ENCODE measurements around the gene EFHC1. TPM values are rescaled to one million over a fixed set of nuclear protein-coding genes. Genes with fewer than 3 reads are reported as not detected.

The EFHC1 gene
- total RNA-seq, 1 experiment from 2014 or later: 24.6 TPM

- H3K9me3 ChIP-seq (ENCODE audit: control insufficient read depth, insufficient read depth, low read depth, low read length): no peaks in the 10 kb centered on the region
- POLR2A ChIA-PET: interaction anchor here (0.5 kb wide), 1 partner anchor 79 kb away, joined by 5 read pairs; no protein-coding TSS in a partner anchor
- H3K4me1 ChIP-seq (ENCODE audit: control insufficient read depth, insufficient read depth, low read length): peaks cover 14% of the 10 kb centered on the region
- H3K36me3 ChIP-seq (ENCODE audit: control insufficient read depth, insufficient read depth, low read length): no peaks in the 10 kb centered on the region
- CTCF ChIA-PET: interaction anchor here (1.5 kb wide), 1 partner anchor 92 kb away, joined by 18 read pairs; no protein-coding TSS in a partner anchor
- no peaks in the 10 kb centered on the region for H3K27me3 ChIP-seq (ENCODE audit: control insufficient read depth, insufficient read depth, low read length)
- H3K27ac ChIP-seq (ENCODE audit: low read length): peak overlapping the region; percentile 26; the same call in 1 of the 2 replicates
- intact Hi-C loops (cut with micrococcal nuclease; ENCODE audit: unreplicated experiment) (loop anchor here (5.0 kb wide), 1 partner anchor 82 kb away; no protein-coding TSS in a partner anchor), in situ Hi-C loops (cut with HindIII; ENCODE audit: low pct_unique_long_range_greater_than_20kb, low sequenced_read_pairs) (no loop called here)
- TF ChIP-seq POLR2AphosphoS5 (IDR thresholded peaks at IDR 0.05; ENCODE audit: low read depth, low read length): no peak
- no peak for TF ChIP-seq SIN3A (IDR thresholded peaks at IDR 0.05; ENCODE audit: borderline replicate concordance, insufficient read depth, low read depth, low read length)
- no peak for TF ChIP-seq TCF7L2 (IDR thresholded peaks at IDR 0.05; ENCODE audit: low read depth, low read length)
- TF ChIP-seq, protein P1, sequence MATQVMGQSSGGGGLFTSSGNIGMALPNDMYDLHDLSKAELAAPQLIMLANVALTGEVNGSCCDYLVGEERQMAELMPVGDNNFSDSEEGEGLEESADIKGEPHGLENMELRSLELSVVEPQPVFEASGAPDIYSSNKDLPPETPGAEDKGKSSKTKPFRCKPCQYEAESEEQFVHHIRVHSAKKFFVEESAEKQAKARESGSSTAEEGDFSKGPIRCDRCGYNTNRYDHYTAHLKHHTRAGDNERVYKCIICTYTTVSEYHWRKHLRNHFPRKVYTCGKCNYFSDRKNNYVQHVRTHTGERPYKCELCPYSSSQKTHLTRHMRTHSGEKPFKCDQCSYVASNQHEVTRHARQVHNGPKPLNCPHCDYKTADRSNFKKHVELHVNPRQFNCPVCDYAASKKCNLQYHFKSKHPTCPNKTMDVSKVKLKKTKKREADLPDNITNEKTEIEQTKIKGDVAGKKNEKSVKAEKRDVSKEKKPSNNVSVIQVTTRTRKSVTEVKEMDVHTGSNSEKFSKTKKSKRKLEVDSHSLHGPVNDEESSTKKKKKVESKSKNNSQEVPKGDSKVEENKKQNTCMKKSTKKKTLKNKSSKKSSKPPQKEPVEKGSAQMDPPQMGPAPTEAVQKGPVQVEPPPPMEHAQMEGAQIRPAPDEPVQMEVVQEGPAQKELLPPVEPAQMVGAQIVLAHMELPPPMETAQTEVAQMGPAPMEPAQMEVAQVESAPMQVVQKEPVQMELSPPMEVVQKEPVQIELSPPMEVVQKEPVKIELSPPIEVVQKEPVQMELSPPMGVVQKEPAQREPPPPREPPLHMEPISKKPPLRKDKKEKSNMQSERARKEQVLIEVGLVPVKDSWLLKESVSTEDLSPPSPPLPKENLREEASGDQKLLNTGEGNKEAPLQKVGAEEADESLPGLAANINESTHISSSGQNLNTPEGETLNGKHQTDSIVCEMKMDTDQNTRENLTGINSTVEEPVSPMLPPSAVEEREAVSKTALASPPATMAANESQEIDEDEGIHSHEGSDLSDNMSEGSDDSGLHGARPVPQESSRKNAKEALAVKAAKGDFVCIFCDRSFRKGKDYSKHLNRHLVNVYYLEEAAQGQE (IDR thresholded peaks at IDR 0.05; ENCODE audit: insufficient read depth in 1 of 2, low read depth in 2 of 2, low read length in 1 of 2): no peak
- TF ChIP-seq CTCF (IDR thresholded peaks at IDR 0.05): no peak
- DNase-seq (ENCODE audit: low read depth, low spot score) (no peak), ATAC-seq (no peak)
- no TSS peak for BruUV-seq (replicated peaks)
- H3K4me3 ChIP-seq (ENCODE audit: low read depth in 2 of 2, low read length in 2 of 2): no peak overlapping the region
Measured at GRCh38 chr6:52499681-52500236, 79.6 kb downstream of the EFHC1 start.

DNA sequence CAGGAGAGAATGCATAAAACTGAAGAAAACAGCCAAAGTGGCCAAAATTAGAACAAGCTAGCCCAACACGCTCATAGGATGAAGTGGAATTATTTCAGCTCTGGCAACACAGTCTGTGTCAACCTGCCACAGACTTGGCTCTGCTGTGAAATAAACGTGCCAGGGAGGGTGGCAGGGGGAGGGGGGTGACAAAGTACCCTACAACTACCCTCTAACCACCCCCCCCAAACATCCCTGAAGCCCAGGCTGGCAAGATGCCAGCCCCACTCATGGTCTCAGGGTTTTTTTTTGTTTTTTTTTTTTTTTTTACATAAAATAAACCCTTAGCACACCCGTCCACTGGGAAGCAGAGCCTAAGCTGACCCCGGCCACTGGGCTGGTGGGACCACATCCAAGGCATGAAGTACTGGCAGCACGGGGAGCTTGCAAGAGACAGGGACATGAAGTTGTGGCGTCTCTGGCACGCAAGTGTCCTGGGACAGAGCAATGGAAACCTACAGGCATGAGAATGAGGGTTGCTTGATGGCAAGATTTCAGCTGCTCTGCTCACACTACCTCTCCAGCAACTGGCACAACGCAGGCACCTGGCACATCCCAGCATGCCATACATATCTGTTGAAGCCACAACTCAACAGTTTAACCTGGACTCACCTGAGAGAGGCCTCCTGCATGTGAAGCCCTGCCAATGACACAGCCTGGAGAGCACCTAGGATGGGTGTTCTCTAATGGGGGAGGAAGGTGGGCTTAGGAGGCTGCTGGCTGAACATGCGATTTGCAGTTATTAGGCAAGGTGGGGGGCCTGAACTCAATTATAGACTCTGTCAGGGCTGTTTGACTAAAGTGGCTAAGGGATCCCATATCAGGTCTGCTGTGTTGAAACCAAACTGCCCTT is 80.3 kb downstream of the EFHC1 start:
- no peaks in the 10 kb centered on the region for H3K27me3 ChIP-seq (ENCODE audit: control insufficient read depth, insufficient read depth, low read length)
- intact Hi-C loops (cut with micrococcal nuclease; ENCODE audit: unreplicated experiment): no loop called here
- ChIA-PET CTCF (interaction anchor here (1.5 kb wide), 1 partner anchor 93 kb away, joined by 18 read pairs; no protein-coding TSS in a partner anchor), POLR2A (interaction anchor here (0.5 kb wide), 1 partner anchor 79 kb away, joined by 5 read pairs; no protein-coding TSS in a partner anchor)
- H3K4me1 ChIP-seq (ENCODE audit: control insufficient read depth, insufficient read depth, low read length): peaks cover 19% of the 10 kb centered on the region
- ATAC-seq: no peak
- no peak for DNase-seq (ENCODE audit: low read depth, low spot score)
- no peaks in the 10 kb centered on the region for H3K9me3 ChIP-seq (ENCODE audit: control insufficient read depth, insufficient read depth, low read depth, low read length)
- no peaks in the 10 kb centered on the region for H3K36me3 ChIP-seq (ENCODE audit: control insufficient read depth, insufficient read depth, low read length)
- BruUV-seq (replicated peaks): no TSS peak
- peak overlapping the region; percentile 26; the same call in 1 of the 2 replicates for H3K27ac ChIP-seq (ENCODE audit: low read length)
- in situ Hi-C loops (cut with HindIII; ENCODE audit: low pct_unique_long_range_greater_than_20kb, low sequenced_read_pairs): no loop called here
- no peak overlapping the region for H3K4me3 ChIP-seq (ENCODE audit: low read depth in 2 of 2, low read length in 2 of 2)
- TF ChIP-seq SIN3A (IDR thresholded peaks at IDR 0.05; ENCODE audit: borderline replicate concordance, insufficient read depth, low read depth, low read length): no peak
- TF ChIP-seq TCF7L2 (IDR thresholded peaks at IDR 0.05; ENCODE audit: low read depth, low read length): no peak
- no peak for TF ChIP-seq POLR2AphosphoS5 (IDR thresholded peaks at IDR 0.05; ENCODE audit: low read depth, low read length)
- TF ChIP-seq, protein P1 (IDR thresholded peaks at IDR 0.05; ENCODE audit: insufficient read depth in 1 of 2, low read depth in 2 of 2, low read length in 1 of 2): no peak
- no peak for TF ChIP-seq CTCF (IDR thresholded peaks at IDR 0.05)

Data from Panc1 (cell line).